AG09319 (cell line): Measurements from ENCODE around the gene ARMC9.

Experiments
- DNase-seq: peaks from one replicate; pipeline ENCODE4 v3.0.0-alpha.2; 2010; ENCODE audit warnings: low read depth; ENCODE audit errors: extremely low read depth
- CTCF ChIP-seq: IDR thresholded peaks from 2 replicates; pipeline ENCODE4 v1.5.1; 2011; ENCODE audit warnings: low read depth, mild to moderate bottlenecking, inconsistent platforms, low read length, moderate library complexity

ARMC9 gene

GRCh38 chr2:231360881-231361371, 162.5 kb downstream of the ARMC9 start:
- no peak for DNase-seq
- no peak for TF ChIP-seq CTCF

GRCh38 chr2:231361701-231362554, 163.5 kb downstream of the ARMC9 start:
- no peak for DNase-seq
- TF ChIP-seq CTCF: no peak

DNA sequence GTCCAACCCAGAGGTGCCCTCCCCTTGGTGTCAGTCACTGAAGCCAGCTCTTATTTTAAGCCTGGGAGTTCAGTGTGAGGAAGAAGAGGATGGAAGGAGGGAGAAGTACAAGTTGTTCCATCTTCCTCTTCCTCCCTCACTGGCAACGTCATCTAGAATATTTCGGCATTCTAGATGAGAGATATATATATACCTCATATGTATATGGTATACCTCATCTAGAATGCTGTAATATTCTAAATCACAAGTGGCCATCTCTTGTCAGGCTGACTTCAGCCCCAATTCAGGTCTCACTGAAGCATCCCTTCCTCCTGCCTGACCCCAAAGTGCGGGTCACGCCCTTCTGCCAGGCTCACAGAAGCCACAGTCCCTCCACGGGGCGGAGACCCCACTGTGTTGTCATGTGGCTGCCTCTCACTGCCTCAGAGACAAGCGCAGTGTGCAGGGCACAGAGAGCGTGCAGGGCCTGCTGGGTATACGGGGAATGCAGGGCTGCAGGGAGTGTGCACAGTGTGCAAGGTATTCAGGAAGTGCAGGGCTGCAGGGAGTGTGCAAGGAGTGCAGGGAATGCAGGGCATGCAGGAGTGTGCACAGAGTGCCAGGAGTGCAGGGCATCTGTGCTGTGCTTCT, 164.2 kb downstream of the ARMC9 start:
- TF ChIP-seq CTCF: no peak
- DNase-seq: no peak

GRCh38 chr2:231364061-231364460, 165.6 kb downstream of the ARMC9 start:
- TF ChIP-seq CTCF: no peak
- DNase-seq: no peak

DNA sequence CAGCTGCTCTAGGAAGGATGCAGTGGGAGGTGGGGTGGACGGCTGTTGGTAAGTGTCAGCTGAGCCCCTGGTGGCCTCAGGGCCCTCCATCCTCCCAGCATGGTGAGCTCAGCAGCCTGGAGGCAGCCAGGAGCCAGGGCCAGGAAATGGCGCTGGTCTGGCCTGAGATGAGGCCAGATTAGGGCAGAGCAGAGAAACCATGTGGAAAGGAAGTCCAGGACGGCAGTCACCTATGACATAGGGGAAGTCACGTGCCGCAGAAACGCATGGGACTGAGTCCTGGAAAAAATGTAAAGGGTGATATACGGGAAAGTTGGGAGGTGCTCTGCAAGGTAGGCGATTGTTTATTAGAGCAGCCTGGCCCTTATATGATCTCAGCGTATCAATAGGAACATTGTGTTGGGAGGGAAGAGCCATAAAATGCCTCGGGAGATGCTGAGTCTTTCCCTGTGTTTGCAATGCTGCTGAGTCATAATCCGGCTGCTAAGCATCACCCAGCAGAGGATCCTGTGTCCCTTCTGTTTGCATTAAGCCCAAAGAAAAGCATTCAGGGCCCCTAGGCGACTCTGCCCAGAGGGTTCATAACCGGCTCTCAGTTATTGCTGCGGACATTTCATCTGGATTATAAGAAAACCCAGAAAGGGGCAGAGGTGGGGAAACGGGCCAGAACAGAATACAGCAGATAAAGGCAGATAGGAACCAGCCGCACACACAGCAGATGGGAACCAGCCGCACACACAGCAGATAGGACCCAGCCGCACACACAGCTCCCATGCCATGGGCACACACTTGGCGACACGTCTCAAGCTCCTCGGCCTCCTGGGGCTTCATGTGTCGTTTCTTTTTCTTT, 166.8 kb downstream of the ARMC9 start:
- peak; percentile 37 for DNase-seq
- no peak for TF ChIP-seq CTCF

DNA sequence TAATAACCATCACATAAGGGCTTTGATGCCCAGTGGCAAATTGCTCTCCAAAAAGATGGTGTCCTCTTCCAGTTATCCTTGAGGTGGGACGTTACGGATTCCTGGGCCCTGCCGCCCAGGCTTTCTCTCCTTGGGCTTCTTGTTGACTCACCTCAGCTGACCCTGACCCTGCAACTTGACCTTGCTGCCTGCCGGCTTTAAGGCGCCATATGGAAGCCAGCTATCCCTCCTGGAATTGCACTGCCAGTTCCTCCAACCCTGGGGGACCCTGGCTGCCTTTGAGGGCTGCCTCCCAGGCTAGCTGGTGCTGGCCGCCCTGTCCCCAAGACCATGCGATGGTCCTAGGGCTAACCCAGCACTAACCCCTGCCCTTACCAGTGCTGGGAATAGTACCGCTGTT, 168.7 kb downstream of the ARMC9 start:
- no peak for TF ChIP-seq CTCF
- DNase-seq: no peak
